IPS-20b (cell line): ENCODE measurements around the gene MLPH.

Experiments
- H3K27ac ChIP-seq: one replicate; pipeline ENCODE4 v1.5.1; 2013; ENCODE audit warnings: low read length
- H3K27me3 ChIP-seq: 2 replicates; pipeline ENCODE4 v1.6.1; 2013; ENCODE audit warnings: mild to moderate bottlenecking, low read length, inconsistent platforms; ENCODE audit not compliant: insufficient read depth
- H3K36me3 ChIP-seq: 2 replicates; pipeline ENCODE4 v1.6.1; 2013; ENCODE audit warnings: low read depth, mild to moderate bottlenecking, inconsistent platforms, low read length, moderate library complexity; ENCODE audit not compliant: insufficient read depth
- H3K4me1 ChIP-seq: 2 replicates; pipeline ENCODE4 v1.6.1; 2013; ENCODE audit warnings: mild to moderate bottlenecking, control low read depth, inconsistent platforms, low read length, moderate library complexity; ENCODE audit not compliant: insufficient read depth
- H3K4me3 ChIP-seq: 2 replicates; pipeline ENCODE4 v1.5.1; 2013; ENCODE audit warnings: mild to moderate bottlenecking, low read length, inconsistent platforms
- H3K9ac ChIP-seq: 2 replicates; pipeline ENCODE4 v1.6.1; 2013; ENCODE audit warnings: low read depth, mild to moderate bottlenecking, inconsistent platforms, low read length, moderate library complexity
- H3K9me3 ChIP-seq: 2 replicates; pipeline ENCODE4 v1.6.1; 2013; ENCODE audit warnings: mild to moderate bottlenecking, low read depth, low read length, inconsistent platforms; ENCODE audit not compliant: insufficient read depth

Gene MLPH

GRCh38 chr2:237449193-237449881 is 37.7 kb upstream of the MLPH start:
- no peak overlapping the region for H3K4me3 ChIP-seq
- no peaks in the 10 kb centered on the region for H3K36me3 ChIP-seq
- H3K9ac ChIP-seq = no peak overlapping the region
- H3K27ac ChIP-seq = no peak overlapping the region
- no peaks in the 10 kb centered on the region for H3K9me3 ChIP-seq
- no peaks in the 10 kb centered on the region for H3K27me3 ChIP-seq
- peaks cover 6% of the 10 kb centered on the region; the same call in 1 of the 2 replicates for H3K4me1 ChIP-seq

GRCh38 chr2:237450108-237450507 is 36.9 kb upstream of the MLPH start:
- H3K27me3 ChIP-seq = no peaks in the 10 kb centered on the region
- H3K27ac ChIP-seq = no peak overlapping the region
- no peak overlapping the region for H3K9ac ChIP-seq
- H3K36me3 ChIP-seq = no peaks in the 10 kb centered on the region
- no peaks in the 10 kb centered on the region for H3K9me3 ChIP-seq
- H3K4me3 ChIP-seq = no peak overlapping the region
- H3K4me1 ChIP-seq = peaks cover 6% of the 10 kb centered on the region; the same call in 1 of the 2 replicates

GRCh38 chr2:237450583-237450982 is 36.5 kb upstream of the MLPH start:
- Histone ChIP-seq H3K4me3 (no peak overlapping the region), H3K27ac (no peak overlapping the region), H3K27me3 (no peaks in the 10 kb centered on the region), H3K4me1 (peaks cover 6% of the 10 kb centered on the region; the same call in 1 of the 2 replicates), H3K36me3 (no peaks in the 10 kb centered on the region), H3K9me3 (no peaks in the 10 kb centered on the region), H3K9ac (no peak overlapping the region)

- H3K27me3 ChIP-seq = no peaks in the 10 kb centered on the region
Measured at GRCh38 chr2:237451643-237452469, 35.2 kb upstream of the MLPH start.

GRCh38 chr2:237452861-237453260 is 34.2 kb upstream of the MLPH start:
- H3K9me3 ChIP-seq = no peaks in the 10 kb centered on the region
- H3K27ac ChIP-seq = no peak overlapping the region
- no peak overlapping the region for H3K9ac ChIP-seq
- no peaks in the 10 kb centered on the region for H3K36me3 ChIP-seq
- peaks cover 6% of the 10 kb centered on the region; the same call in 1 of the 2 replicates for H3K4me1 ChIP-seq
- no peaks in the 10 kb centered on the region; the same call in 1 of the 2 replicates for H3K27me3 ChIP-seq
- H3K4me3 ChIP-seq = no peak overlapping the region

More at GRCh38 chr2:237451643-237452469, 35.2 kb upstream of the MLPH start:
- no peak overlapping the region for H3K4me3 ChIP-seq
- no peak overlapping the region for H3K9ac ChIP-seq
- peaks cover 6% of the 10 kb centered on the region; the same call in 1 of the 2 replicates for H3K4me1 ChIP-seq
- no peaks in the 10 kb centered on the region for H3K9me3 ChIP-seq
- no peaks in the 10 kb centered on the region for H3K36me3 ChIP-seq
- H3K27ac ChIP-seq = no peak overlapping the region

GRCh38 chr2:237453671-237454070 is 33.4 kb upstream of the MLPH start:
- no peaks in the 10 kb centered on the region for H3K36me3 ChIP-seq
- H3K9ac ChIP-seq = no peak overlapping the region
- H3K27me3 ChIP-seq = no peaks in the 10 kb centered on the region; the same call in 1 of the 2 replicates
- no peaks in the 10 kb centered on the region for H3K9me3 ChIP-seq
- H3K4me1 ChIP-seq = peaks cover 6% of the 10 kb centered on the region; the same call in 1 of the 2 replicates
- H3K4me3 ChIP-seq = no peak overlapping the region
- no peak overlapping the region for H3K27ac ChIP-seq

GRCh38 chr2:237455764-237456163 is 31.3 kb upstream of the MLPH start:
- Histone ChIP-seq H3K36me3 (no peaks in the 10 kb centered on the region), H3K27ac (no peak overlapping the region), H3K27me3 (no peaks in the 10 kb centered on the region; the same call in 1 of the 2 replicates), H3K4me3 (no peak overlapping the region), H3K9ac (no peak overlapping the region), H3K4me1 (peaks cover 6% of the 10 kb centered on the region; the same call in 1 of the 2 replicates), H3K9me3 (no peaks in the 10 kb centered on the region)

- H3K27ac ChIP-seq = no peak overlapping the region
- peaks cover 6% of the 10 kb centered on the region; the same call in 1 of the 2 replicates for H3K4me1 ChIP-seq
Measured at GRCh38 chr2:237456200-237456843, 30.7 kb upstream of the MLPH start.

GRCh38 chr2:237457388-237457941 is 29.6 kb upstream of the MLPH start:
- Histone ChIP-seq H3K9ac (no peak overlapping the region), H3K27ac (no peak overlapping the region), H3K9me3 (no peaks in the 10 kb centered on the region), H3K27me3 (no peaks in the 10 kb centered on the region; the same call in 1 of the 2 replicates), H3K36me3 (no peaks in the 10 kb centered on the region), H3K4me1 (no peaks in the 10 kb centered on the region), H3K4me3 (no peak overlapping the region)

More at GRCh38 chr2:237456200-237456843, 30.7 kb upstream of the MLPH start:
- Histone ChIP-seq H3K27me3 (no peaks in the 10 kb centered on the region; the same call in 1 of the 2 replicates), H3K9ac (no peak overlapping the region), H3K9me3 (no peaks in the 10 kb centered on the region), H3K36me3 (no peaks in the 10 kb centered on the region), H3K4me3 (no peak overlapping the region)

- H3K4me1 ChIP-seq = no peaks in the 10 kb centered on the region
- H3K4me3 ChIP-seq = no peak overlapping the region
- no peak overlapping the region for H3K9ac ChIP-seq
- no peak overlapping the region for H3K27ac ChIP-seq
- no peaks in the 10 kb centered on the region; the same call in 1 of the 2 replicates for H3K27me3 ChIP-seq
- H3K36me3 ChIP-seq = no peaks in the 10 kb centered on the region
- no peaks in the 10 kb centered on the region for H3K9me3 ChIP-seq
Measured at GRCh38 chr2:237458519-237458918, 28.5 kb upstream of the MLPH start.

- Histone ChIP-seq H3K36me3 (no peaks in the 10 kb centered on the region), H3K9ac (no peak overlapping the region), H3K4me1 (no peaks in the 10 kb centered on the region), H3K27me3 (no peaks in the 10 kb centered on the region; the same call in 1 of the 2 replicates), H3K9me3 (no peaks in the 10 kb centered on the region), H3K27ac (no peak overlapping the region), H3K4me3 (no peak overlapping the region)
Measured at GRCh38 chr2:237459226-237459625, 27.8 kb upstream of the MLPH start.
